ENCODE results near the gene PRDM5. TPM values are rescaled to one million over a fixed set of nuclear protein-coding genes. Genes with fewer than 3 reads are reported as not detected.

Gene PRDM5
- total RNA-seq, 5 donors from 2014 or later (not counting 1 experiment from before 2014, with no cell fraction given) = 0.47 to 1.4 (median 0.86) TPM; not detected in 1

GRCh38 chr4:120948382-120948781 is 25.9 kb upstream of the PRDM5 start:
- no peak for DNase-seq
- Histone ChIP-seq H3K36me3 (ENCODE audit: control insufficient read depth in 2 of 2, extremely low read depth in 1 of 2, insufficient read depth in 1 of 2, low read length in 1 of 2) (no peaks in the 10 kb centered on the region), H3K9me3 (no peaks in the 10 kb centered on the region), H3K27me3 (replicated peaks in 1 of 2; ENCODE audit: control insufficient read depth in 2 of 2, extremely low read depth in 1 of 2, insufficient read depth in 2 of 2, low read length in 1 of 2) (peaks cover 0 to 12% of the 10 kb centered on the region in 2 experiments), H3K4me1 (ENCODE audit: control insufficient read depth in 1 of 2, extremely low read depth in 1 of 2, insufficient read depth in 2 of 2, low read length in 2 of 2) (no peaks in the 10 kb centered on the region), H3K27ac (ENCODE audit: low read length) (no peak overlapping the region), H3K4me3 (ENCODE audit: control insufficient read depth in 1 of 2, extremely low read depth in 1 of 2, low read length in 1 of 2) (no peak overlapping the region)
- Mint-ChIP-seq H3K27ac (no peak overlapping the region), H3K27me3 (peaks cover 0 to 4% of the 10 kb centered on the region in 2 donors), H3K4me3 (no peak overlapping the region), H3K36me3 (no peaks in the 10 kb centered on the region), H3K9me3 (peaks cover 16 to 34% (median 27%) of the 10 kb centered on the region in 3 donors), H3K4me1 (no peaks in the 10 kb centered on the region)
- ATAC-seq (replicated peaks in 1 of 4) = no peak
- ChIA-PET CTCF (no interaction called here), POLR2A (no interaction called here)
- WGBS (ENCODE audit: insufficient coverage) = no CpG with 5 or more reads among the region's 4 CpGs

GRCh38 chr4:120942776-120943175 is 20.2 kb upstream of the PRDM5 start:
- POLR2A ChIA-PET = no interaction called here
- no peaks in the 10 kb centered on the region for H3K4me1 ChIP-seq (ENCODE audit: control insufficient read depth in 1 of 2, extremely low read depth in 1 of 2, insufficient read depth in 2 of 2, low read length in 2 of 2)
- DNase-seq (no peak), ATAC-seq (replicated peaks in 1 of 4) (no peak)
- peaks cover 13 to 20% (median 16%) of the 10 kb centered on the region in 3 donors for H3K9me3 Mint-ChIP-seq
- H3K9me3 ChIP-seq = no peaks in the 10 kb centered on the region
- H3K27me3 ChIP-seq (replicated peaks in 1 of 2; ENCODE audit: control insufficient read depth in 2 of 2, extremely low read depth in 1 of 2, insufficient read depth in 2 of 2, low read length in 1 of 2) = peaks cover 0 to 14% of the 10 kb centered on the region in 2 experiments
- WGBS (ENCODE audit: insufficient coverage) = no CpG with 5 or more reads among the region's 3 CpGs
- no peak overlapping the region for H3K4me3 ChIP-seq (ENCODE audit: control insufficient read depth in 1 of 2, extremely low read depth in 1 of 2, low read length in 1 of 2)
- CTCF ChIA-PET = no interaction called here
- H3K4me3 Mint-ChIP-seq = no peak overlapping the region
- no peak overlapping the region for H3K27ac ChIP-seq (ENCODE audit: low read length)
- H3K4me1 Mint-ChIP-seq = no peaks in the 10 kb centered on the region
- H3K36me3 ChIP-seq (ENCODE audit: control insufficient read depth in 2 of 2, extremely low read depth in 1 of 2, insufficient read depth in 1 of 2, low read length in 1 of 2) = no peaks in the 10 kb centered on the region
- peaks cover 0 to 4% of the 10 kb centered on the region in 2 donors for H3K27me3 Mint-ChIP-seq
- no peaks in the 10 kb centered on the region for H3K36me3 Mint-ChIP-seq
- H3K27ac Mint-ChIP-seq = no peak overlapping the region

DNA sequence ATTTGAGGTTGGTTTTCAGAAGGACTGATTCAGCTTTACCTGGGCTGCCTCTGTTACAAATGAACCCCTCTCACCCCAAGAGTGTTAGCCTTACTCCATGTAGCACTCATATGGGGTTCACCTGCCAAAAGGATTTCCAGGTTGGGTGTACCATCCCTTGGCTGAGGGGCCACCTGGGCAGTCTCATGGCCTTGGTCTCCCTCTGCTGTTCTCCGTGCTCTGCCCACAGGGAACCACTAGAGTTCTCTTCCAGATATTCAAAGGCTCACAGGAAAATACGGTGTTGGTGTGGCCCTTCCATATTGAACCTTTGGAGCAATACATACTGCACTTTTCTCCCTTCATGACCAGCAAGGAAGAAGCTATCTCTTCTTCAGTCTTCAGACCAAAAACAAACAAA is 18.0 kb upstream of the PRDM5 start:
- Histone ChIP-seq H3K36me3 (ENCODE audit: control insufficient read depth in 2 of 2, extremely low read depth in 1 of 2, insufficient read depth in 1 of 2, low read length in 1 of 2) (no peaks in the 10 kb centered on the region), H3K27ac (ENCODE audit: low read length) (no peak overlapping the region), H3K27me3 (replicated peaks in 1 of 2; ENCODE audit: control insufficient read depth in 2 of 2, extremely low read depth in 1 of 2, insufficient read depth in 2 of 2, low read length in 1 of 2) (peaks cover 0 to 14% of the 10 kb centered on the region in 2 experiments), H3K4me3 (ENCODE audit: control insufficient read depth in 1 of 2, extremely low read depth in 1 of 2, low read length in 1 of 2) (no peak overlapping the region), H3K9me3 (peaks cover 2% of the 10 kb centered on the region), H3K4me1 (ENCODE audit: control insufficient read depth in 1 of 2, extremely low read depth in 1 of 2, insufficient read depth in 2 of 2, low read length in 2 of 2) (no peaks in the 10 kb centered on the region)
- DNase-seq = no peak
- Mint-ChIP-seq H3K27me3 (peaks cover 4 to 7% of the 10 kb centered on the region in 2 donors), H3K27ac (no peak overlapping the region), H3K4me3 (no peak overlapping the region), H3K9me3 (peaks cover 7 to 12% (median 10%) of the 10 kb centered on the region in 3 donors), H3K4me1 (no peaks in the 10 kb centered on the region), H3K36me3 (peaks cover 3% of the 10 kb centered on the region)
- no peak for ATAC-seq (replicated peaks in 1 of 4)
- ChIA-PET CTCF (interaction anchor here in 1 of 2 donors (1.2 kb wide), 1 partner anchor 109 kb away, joined by 3 read pairs; no protein-coding TSS in a partner anchor), POLR2A (no interaction called here)
- WGBS (ENCODE audit: insufficient coverage) = 50% methylated on average over 1 of the region's 2 CpGs

DNA sequence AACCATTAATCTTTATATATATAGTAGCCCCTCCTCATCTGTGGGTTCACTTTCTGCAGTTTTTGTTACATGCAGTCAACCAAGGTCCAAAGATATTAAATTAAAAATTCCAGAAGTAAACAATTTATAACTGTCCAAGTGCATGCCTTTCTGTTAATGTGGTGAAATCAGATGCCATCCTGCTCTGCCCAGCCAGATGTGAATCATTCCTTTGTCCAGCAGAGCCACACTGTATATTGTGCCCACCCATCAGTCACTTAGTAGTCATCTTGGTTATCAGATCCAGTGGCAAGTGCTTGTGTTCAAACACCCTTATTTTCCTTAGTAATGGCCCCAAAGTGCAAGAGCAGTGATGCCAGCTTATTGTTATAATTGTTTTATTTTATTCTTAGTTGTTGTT is 17.2 kb upstream of the PRDM5 start:
- peaks cover 4 to 6% of the 10 kb centered on the region in 2 donors for H3K27me3 Mint-ChIP-seq
- ChIA-PET POLR2A (no interaction called here), CTCF (interaction anchor here in 1 of 2 donors (1.2 kb wide), 1 partner anchor 110 kb away, joined by 3 read pairs; no protein-coding TSS in a partner anchor)
- H3K36me3 ChIP-seq (ENCODE audit: control insufficient read depth in 2 of 2, extremely low read depth in 1 of 2, insufficient read depth in 1 of 2, low read length in 1 of 2) = no peaks in the 10 kb centered on the region
- no peaks in the 10 kb centered on the region for H3K4me1 Mint-ChIP-seq
- no peak overlapping the region for H3K27ac Mint-ChIP-seq
- H3K9me3 ChIP-seq = peaks cover 2% of the 10 kb centered on the region
- H3K27ac ChIP-seq (ENCODE audit: low read length) = no peak overlapping the region
- no peak overlapping the region for H3K4me3 Mint-ChIP-seq
- ATAC-seq (replicated peaks in 1 of 4) = no peak
- peaks cover 3 to 7% (median 5%) of the 10 kb centered on the region in 3 donors for H3K9me3 Mint-ChIP-seq
- no peak for DNase-seq
- peaks cover 0 to 13% of the 10 kb centered on the region in 2 experiments for H3K27me3 ChIP-seq (replicated peaks in 1 of 2; ENCODE audit: control insufficient read depth in 2 of 2, extremely low read depth in 1 of 2, insufficient read depth in 2 of 2, low read length in 1 of 2)
- no peaks in the 10 kb centered on the region for H3K4me1 ChIP-seq (ENCODE audit: control insufficient read depth in 1 of 2, extremely low read depth in 1 of 2, insufficient read depth in 2 of 2, low read length in 2 of 2)
- H3K4me3 ChIP-seq (ENCODE audit: control insufficient read depth in 1 of 2, extremely low read depth in 1 of 2, low read length in 1 of 2) = no peak overlapping the region
- peaks cover 3% of the 10 kb centered on the region for H3K36me3 Mint-ChIP-seq

DNA sequence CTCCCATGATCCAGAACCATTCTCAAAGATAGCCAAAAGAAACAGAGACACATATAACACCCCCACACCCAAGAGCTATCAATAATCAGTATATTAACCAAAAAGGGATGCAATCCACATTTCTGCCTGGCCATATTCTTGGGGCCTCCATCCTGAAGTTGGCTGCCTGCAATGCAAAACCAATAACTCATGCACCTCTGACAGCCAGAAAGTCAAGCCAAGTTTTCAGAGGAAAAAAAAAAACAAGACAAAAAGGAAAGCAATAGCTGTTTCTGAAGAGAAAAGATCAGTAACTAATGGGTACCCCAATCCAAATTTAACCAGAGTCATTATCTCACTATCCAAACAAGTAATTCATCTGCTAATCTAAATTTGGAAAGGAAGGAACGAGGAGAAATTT is 7.3 kb upstream of the PRDM5 start:
- CTCF ChIA-PET = no interaction called here
- H3K4me1 Mint-ChIP-seq = no peaks in the 10 kb centered on the region
- H3K27ac ChIP-seq (ENCODE audit: low read length) = no peak overlapping the region

DNA sequence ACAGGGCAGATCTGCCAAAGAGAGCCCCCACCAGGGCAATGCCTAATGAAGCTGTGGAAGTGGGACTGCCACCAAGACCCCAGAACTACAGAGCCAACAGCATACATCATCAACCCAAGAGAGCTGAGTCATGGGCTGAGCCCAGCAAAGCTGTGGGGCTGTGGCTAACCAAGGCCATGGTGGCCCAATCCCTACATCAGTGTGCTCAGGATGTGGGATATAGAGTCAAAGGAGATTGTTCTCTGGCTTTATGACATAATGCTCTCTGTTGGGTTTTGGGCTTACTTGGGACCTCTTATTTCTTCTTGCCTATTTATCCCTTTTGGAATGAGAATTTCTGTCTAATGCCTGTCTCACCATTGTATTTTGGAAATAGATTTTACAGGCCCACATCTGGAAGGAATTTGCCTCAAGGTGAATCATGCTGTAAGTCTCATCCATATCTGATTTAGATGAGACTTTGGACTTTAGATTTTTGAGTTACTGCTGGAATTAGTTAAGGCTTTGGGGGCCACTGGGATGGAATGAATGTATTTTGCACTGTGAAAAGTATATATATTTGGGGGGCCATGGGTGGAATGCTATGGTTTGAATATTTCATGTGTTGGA is 5.4 kb upstream of the PRDM5 start:
- Histone ChIP-seq H3K4me1 (ENCODE audit: control insufficient read depth in 1 of 2, extremely low read depth in 1 of 2, insufficient read depth in 2 of 2, low read length in 2 of 2) (peaks cover 0 to 2% of the 10 kb centered on the region in 2 experiments), H3K9me3 (no peaks in the 10 kb centered on the region), H3K27me3 (replicated peaks in 1 of 2; ENCODE audit: control insufficient read depth in 2 of 2, extremely low read depth in 1 of 2, insufficient read depth in 2 of 2, low read length in 1 of 2) (no peaks in the 10 kb centered on the region), H3K4me3 (ENCODE audit: control insufficient read depth in 1 of 2, extremely low read depth in 1 of 2, low read length in 1 of 2) (no peak overlapping the region), H3K27ac (ENCODE audit: low read length) (no peak overlapping the region), H3K36me3 (ENCODE audit: control insufficient read depth in 2 of 2, extremely low read depth in 1 of 2, insufficient read depth in 1 of 2, low read length in 1 of 2) (no peaks in the 10 kb centered on the region)
- Mint-ChIP-seq H3K27me3 (peaks cover 0 to 8% of the 10 kb centered on the region in 2 donors), H3K36me3 (no peaks in the 10 kb centered on the region), H3K4me3 (no peak overlapping the region), H3K27ac (no peak overlapping the region), H3K4me1 (peaks cover 3 to 7% (median 7%) of the 10 kb centered on the region in 3 donors), H3K9me3 (no peaks in the 10 kb centered on the region)
- ChIA-PET CTCF (no interaction called here), POLR2A (interaction anchor here in 1 of 2 donors (0.6 kb wide), 1 partner anchor 14 kb away, joined by 6 read pairs; no protein-coding TSS in a partner anchor)
- DNase-seq = no peak
- ATAC-seq (replicated peaks in 1 of 4) = no peak

More for the DNA sequence above, 7.3 kb upstream of the PRDM5 start:
- Mint-ChIP-seq H3K9me3 (no peaks in the 10 kb centered on the region), H3K27ac (no peak overlapping the region), H3K27me3 (peaks cover 5 to 11% of the 10 kb centered on the region in 2 donors), H3K36me3 (no peaks in the 10 kb centered on the region), H3K4me3 (no peak overlapping the region)
- H3K4me1 ChIP-seq (ENCODE audit: control insufficient read depth in 1 of 2, extremely low read depth in 1 of 2, insufficient read depth in 2 of 2, low read length in 2 of 2) = no peaks in the 10 kb centered on the region
- DNase-seq (no peak), ATAC-seq (replicated peaks in 1 of 4) (no peak)
- H3K9me3 ChIP-seq = no peaks in the 10 kb centered on the region
- POLR2A ChIA-PET = interaction anchor here in 1 of 2 donors (0.6 kb wide), 1 partner anchor 18 kb away, joined by 3 read pairs; no protein-coding TSS in a partner anchor
- no CpG with 5 or more reads among the region's 1 CpG for WGBS (ENCODE audit: insufficient coverage)
- H3K27me3 ChIP-seq (replicated peaks in 1 of 2; ENCODE audit: control insufficient read depth in 2 of 2, extremely low read depth in 1 of 2, insufficient read depth in 2 of 2, low read length in 1 of 2) = no peaks in the 10 kb centered on the region
- no peaks in the 10 kb centered on the region for H3K36me3 ChIP-seq (ENCODE audit: control insufficient read depth in 2 of 2, extremely low read depth in 1 of 2, insufficient read depth in 1 of 2, low read length in 1 of 2)
- no peak overlapping the region for H3K4me3 ChIP-seq (ENCODE audit: control insufficient read depth in 1 of 2, extremely low read depth in 1 of 2, low read length in 1 of 2)

Data from T-cell (primary cell).